Liver (tissue), 9 donors: Measurements from ENCODE around the gene CWC27. TPM values are rescaled to one million over a fixed set of nuclear protein-coding genes. Genes with fewer than 3 reads are reported as not detected.

Source experiments
- DNase-seq: peaks from one replicate; pipeline ENCODE4 v3.0.0-alpha.2; 2017; ENCODE audit warnings: low spot score
- H3K27ac ChIP-seq, 2 donors: one replicate each; pipeline ENCODE4 v1.7.0; 2013; ENCODE audit warnings: inconsistent platforms in 2 of 2, low read length in 2 of 2, control low read depth in 1 of 2, low read depth in 1 of 2, mild to moderate bottlenecking in 1 of 2
- H3K27me3 ChIP-seq, 4 donors: one replicate each; pipeline versions ENCODE4 v1.6.1 to v1.7.0; 2013; ENCODE audit warnings: low read length in 3 of 4, inconsistent platforms in 1 of 4, mild to moderate bottlenecking in 1 of 4, moderate library complexity in 1 of 4; ENCODE audit not compliant: control insufficient read depth in 4 of 4, insufficient read depth in 4 of 4
- H3K36me3 ChIP-seq, 4 donors: one replicate each; pipeline versions ENCODE4 v1.6.1 to v1.7.0; 2013; ENCODE audit warnings: low read length in 3 of 4, mild to moderate bottlenecking in 3 of 4, low read depth in 1 of 4, moderate library complexity in 1 of 4; ENCODE audit not compliant: control insufficient read depth in 4 of 4, insufficient read depth in 3 of 4
- H3K4me1 ChIP-seq, 4 donors: one replicate each; pipeline versions ENCODE4 v1.6.1 to v1.7.0; 2013; ENCODE audit warnings: low read length in 3 of 4, mild to moderate bottlenecking in 3 of 4, moderate library complexity in 1 of 4; ENCODE audit not compliant: control insufficient read depth in 4 of 4, insufficient read depth in 4 of 4
- H3K4me3 ChIP-seq, 3 donors: one replicate each; pipeline versions ENCODE4 v1.6.1 to v1.7.0; 2013; ENCODE audit warnings: low read length in 3 of 3, control low read depth in 1 of 3, low read depth in 1 of 3, mild to moderate bottlenecking in 1 of 3
- H3K9ac ChIP-seq, 2 donors: one replicate each; pipeline ENCODE4 v1.7.0; 2013; ENCODE audit warnings: low read length in 2 of 2, mild to moderate bottlenecking in 2 of 2, moderate library complexity in 2 of 2, control low read depth in 1 of 2, low read depth in 1 of 2
- H3K9me3 ChIP-seq, 4 donors: one replicate each; pipeline versions ENCODE4 v1.6.1 to v1.7.0; 2013; ENCODE audit warnings: low read length in 3 of 4; ENCODE audit not compliant: control insufficient read depth in 4 of 4
- ATF3 ChIP-seq: IDR thresholded peaks from 2 replicates; pipeline ENCODE4 v1.6.1; 2016; ENCODE audit warnings: antibody characterized with exemption
- EGR1 ChIP-seq, 2 donors: IDR thresholded peaks; 2 replicates each; pipeline ENCODE4 v1.6.1; 2016 to 2018; ENCODE audit warnings: antibody characterized with exemption in 2 of 2, low read depth in 2 of 2
- HNF4G ChIP-seq: IDR thresholded peaks from 2 replicates; pipeline ENCODE4 v1.6.1; 2016; ENCODE audit warnings: antibody characterized with exemption
- JUND ChIP-seq, 2 donors: IDR thresholded peaks; 2 replicates each; pipeline ENCODE4 v1.6.1; 2016; ENCODE audit warnings: antibody characterized with exemption in 2 of 2
- MAX ChIP-seq: IDR thresholded peaks from 2 replicates; pipeline ENCODE4 v1.6.1; 2016; ENCODE audit warnings: antibody characterized with exemption
- NR2F2 ChIP-seq: IDR thresholded peaks from 2 replicates; pipeline ENCODE4 v1.6.1; 2016; ENCODE audit warnings: antibody characterized with exemption
- REST ChIP-seq: IDR thresholded peaks from 2 replicates; pipeline ENCODE4 v1.6.1; 2016; ENCODE audit warnings: antibody characterized with exemption, mild to moderate bottlenecking
- RXRA ChIP-seq, 2 donors: IDR thresholded peaks; 2 replicates each; pipeline ENCODE4 v1.6.1; 2017 to 2018; ENCODE audit warnings: antibody characterized with exemption in 2 of 2, mild to moderate bottlenecking in 1 of 2
- TAF1 ChIP-seq: conservative IDR thresholded peaks from 2 replicates; pipeline ENCODE4 v1.6.1; 2016; ENCODE audit warnings: antibody characterized with exemption, mild to moderate bottlenecking
- YY1 ChIP-seq: IDR thresholded peaks from 2 replicates; pipeline ENCODE4 v1.6.1; 2016; ENCODE audit warnings: antibody characterized with exemption, mild to moderate bottlenecking
- WGBS: extraction: QIAGEN DNeasy Blood & Tissue Kit; methylation state at CpG from one replicate; pipeline ENCODE4 v1.1.7; 2013; 5-methylcytosine and 5-hydroxymethylcytosine counted together
- polyA plus RNA-seq, 2 donors: library from polyadenylated mRNA; stranded (reverse) in 1 of 2; unstranded in 1 of 2; fragments of 200-250 nt in 1 of 2; fragments of >200 nt in 1 of 2; fragmentation: Nextera tagmentation in 1 of 2; extraction: Ambion mirVana in 1 of 2; gene quantifications; one replicate each; pipeline versions ENCODE4 v1.2.1 to v1.2.3, GENCODE V29; 2013 to 2015
- total RNA-seq, 2 donors: library from RNA; depleted of rRNA; stranded (reverse); fragments of >200 nt; gene quantifications; one replicate each; pipeline ENCODE4 v1.2.3, GENCODE V29; 2014
- donor health status: healthy.
- donor health status: healthy.
- donor health status: healthy.
- donor health status: healthy.
- donor health status: healthy.

CWC27 gene
- total and polyA plus RNA-seq, 4 donors, result 3.9 to 9.8 (median 6.0) TPM

- TF ChIP-seq REST (no peak), HNF4G (no peak), MAX (no peak), RXRA (IDR thresholded peaks at IDR 0.05) (no peak), NR2F2 (no peak)
Observed at GRCh38 chr5:64880821-64881220, 112.1 kb downstream of the CWC27 start (continued).

GRCh38 chr5:64883912-64884311, 115.2 kb downstream of the CWC27 start:
- no peak overlapping the region for H3K9ac ChIP-seq
- H3K27ac ChIP-seq, result no peak overlapping the region
- no peak for DNase-seq
- WGBS, result 97% methylated on average over 1 of the region's 1 CpG
- H3K9me3 ChIP-seq, result no peaks in the 10 kb centered on the region
- H3K4me1 ChIP-seq, result peaks cover 0 to 3% (median 0%) of the 10 kb centered on the region in 4 donors
- no peak overlapping the region for H3K4me3 ChIP-seq
- H3K27me3 ChIP-seq, result no peaks in the 10 kb centered on the region
- TF ChIP-seq YY1 (no peak), EGR1 (IDR thresholded peaks at IDR 0.05; ENCODE audit: low read depth in 2 of 2) (no peak), HNF4G (no peak), JUND (IDR thresholded peaks at IDR 0.05) (no peak), REST (no peak), TAF1 (no peak), ATF3 (no peak), MAX (no peak)
- no peaks in the 10 kb centered on the region for H3K36me3 ChIP-seq

- H3K27ac ChIP-seq, result no peak overlapping the region
- WGBS, result 93% methylated on average over 1 of the region's 1 CpG
- H3K4me1 ChIP-seq, result peaks cover 0 to 3% (median 0%) of the 10 kb centered on the region in 4 donors
- no peak for TF ChIP-seq ATF3
- no peak for TF ChIP-seq REST
- TF ChIP-seq NR2F2, result no peak
- H3K27me3 ChIP-seq, result no peaks in the 10 kb centered on the region
- H3K36me3 ChIP-seq, result no peaks in the 10 kb centered on the region
- no peaks in the 10 kb centered on the region for H3K9me3 ChIP-seq
- H3K4me3 ChIP-seq, result no peak overlapping the region
- DNase-seq, result no peak
- H3K9ac ChIP-seq, result no peak overlapping the region
Observed at GRCh38 chr5:64884541-64884940, 115.8 kb downstream of the CWC27 start.
